Tibial artery (tissue), 4 donors: ENCODE results near the gene CHDH.

Experiments used
- DNase-seq, 2 donors: peaks; one replicate each; pipeline ENCODE4 v3.0.0-alpha.2; 2019
- H3K27ac ChIP-seq, 2 donors: fragments of 200-600 bp; sonication (generic) in 1 of 2; 1 replicate in 1 of 2; 2 replicates in 1 of 2; pipeline ENCODE4 v1.5.1; 2018 to 2019; ENCODE audit warnings: mild to moderate bottlenecking in 1 of 2
- H3K27me3 ChIP-seq, 2 donors: fragments of 200-600 bp; sonication (generic) in 1 of 2; one replicate each; pipeline versions ENCODE4 v1.5.1 to v1.6.0; 2016 to 2019
- H3K36me3 ChIP-seq, 3 donors: fragments of 200-600 bp; sonication (generic) in 2 of 3; one replicate each; pipeline ENCODE4 v1.5.1; 2016 to 2019; ENCODE audit warnings: mild to moderate bottlenecking in 2 of 3
- H3K4me1 ChIP-seq, 4 donors: fragments of 200-600 bp; sonication (generic) in 2 of 4; 1 replicate in 3 of 4; 2 replicates in 1 of 4; pipeline ENCODE4 v1.5.1; 2016 to 2019
- H3K4me3 ChIP-seq, 2 donors: fragments of 200-600 bp; sonication (generic) in 1 of 2; 1 replicate in 1 of 2; 2 replicates in 1 of 2; pipeline ENCODE4 v1.5.1; 2018 to 2019; ENCODE audit warnings: mild to moderate bottlenecking in 2 of 2
- H3K9me3 ChIP-seq, 3 donors: fragments of 200-600 bp; sonication (generic) in 1 of 3; one replicate each; pipeline ENCODE4 v1.5.1; 2016 to 2019
- intact Hi-C: fragments of 100-400 bp; cut with DNase I; formaldehyde crosslinking; loops from one replicate; pipeline ENCODE4 v1.15.0; 2023; ENCODE audit warnings: low total_unique reads
- TF ChIP-seq, protein P1 (sequence below), 2 experiments: fragments of 200-600 bp in 1 of 2; fragments of 450-650 bp in 1 of 2; IDR thresholded peaks; one replicate each; pipeline ENCODE4 v1.5.1; 2017 to 2019; ENCODE audit warnings: antibody characterized with exemption in 2 of 2, mild to moderate bottlenecking in 1 of 2, moderate library complexity in 1 of 2

CHDH gene, protein sequence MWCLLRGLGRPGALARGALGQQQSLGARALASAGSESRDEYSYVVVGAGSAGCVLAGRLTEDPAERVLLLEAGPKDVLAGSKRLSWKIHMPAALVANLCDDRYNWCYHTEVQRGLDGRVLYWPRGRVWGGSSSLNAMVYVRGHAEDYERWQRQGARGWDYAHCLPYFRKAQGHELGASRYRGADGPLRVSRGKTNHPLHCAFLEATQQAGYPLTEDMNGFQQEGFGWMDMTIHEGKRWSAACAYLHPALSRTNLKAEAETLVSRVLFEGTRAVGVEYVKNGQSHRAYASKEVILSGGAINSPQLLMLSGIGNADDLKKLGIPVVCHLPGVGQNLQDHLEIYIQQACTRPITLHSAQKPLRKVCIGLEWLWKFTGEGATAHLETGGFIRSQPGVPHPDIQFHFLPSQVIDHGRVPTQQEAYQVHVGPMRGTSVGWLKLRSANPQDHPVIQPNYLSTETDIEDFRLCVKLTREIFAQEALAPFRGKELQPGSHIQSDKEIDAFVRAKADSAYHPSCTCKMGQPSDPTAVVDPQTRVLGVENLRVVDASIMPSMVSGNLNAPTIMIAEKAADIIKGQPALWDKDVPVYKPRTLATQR

DNA sequence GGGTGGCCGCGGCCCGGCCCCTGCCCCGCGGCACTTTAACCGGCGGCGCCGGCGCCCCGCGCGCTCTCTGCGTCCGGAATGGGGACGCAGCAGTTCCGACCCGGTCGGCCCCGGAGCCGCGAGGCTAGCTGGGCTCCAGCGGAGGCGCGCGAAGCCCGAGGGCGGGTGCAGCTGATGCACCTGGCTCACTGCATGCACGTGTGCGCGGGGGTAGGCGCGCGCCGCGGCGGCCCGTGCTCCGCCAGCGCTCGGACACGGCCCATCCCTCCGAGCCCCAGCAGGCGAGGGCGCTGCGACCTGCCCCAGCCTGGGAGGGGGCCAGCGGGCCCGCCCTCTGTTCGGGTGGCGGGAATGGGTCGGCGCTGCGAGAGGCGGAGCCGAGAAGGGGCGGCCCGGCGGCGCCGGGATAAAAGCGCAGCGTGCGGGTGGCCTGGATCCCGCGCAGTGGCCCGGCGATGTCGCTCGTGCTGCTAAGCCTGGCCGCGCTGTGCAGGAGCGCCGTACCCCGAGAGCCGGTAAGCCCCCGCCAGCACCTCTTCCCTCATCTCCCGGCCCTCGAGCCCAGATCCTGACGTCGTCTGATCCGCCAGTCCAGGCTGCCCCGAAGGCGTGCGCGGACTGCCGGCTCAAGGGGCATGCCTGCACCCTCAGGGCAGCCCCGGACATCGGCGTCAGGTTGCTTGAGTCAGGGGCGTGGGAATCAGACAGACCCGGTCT, at the start of gene CHDH, which contains the start of gene IL17RB:
TSS of gene CHDH (minus strand) at position 286 of the 717 bp plus-strand sequence. CDS start 22,411 bp downstream, outside the sequence.
TSS of gene IL17RB (plus strand) at position 435 of the 717 bp plus-strand sequence. CDS start at position 456, 21 bp downstream.
- intact Hi-C loops, result no loop called here
- Histone ChIP-seq H3K36me3 (no peaks in the 10 kb centered on the region), H3K4me1 (peaks cover 0 to 37% (median 6%) of the 10 kb centered on the region in 4 donors), H3K27me3 (peaks cover 0 to 20% of the 10 kb centered on the region in 2 donors), H3K27ac (peak within 1 kb of the TSS in 1 of 2 donors; percentile 41), H3K4me3 (peak within 1 kb of the TSS; percentile 56 to 71), H3K9me3 (no peaks in the 10 kb centered on the region)
- TF ChIP-seq, protein P1, sequence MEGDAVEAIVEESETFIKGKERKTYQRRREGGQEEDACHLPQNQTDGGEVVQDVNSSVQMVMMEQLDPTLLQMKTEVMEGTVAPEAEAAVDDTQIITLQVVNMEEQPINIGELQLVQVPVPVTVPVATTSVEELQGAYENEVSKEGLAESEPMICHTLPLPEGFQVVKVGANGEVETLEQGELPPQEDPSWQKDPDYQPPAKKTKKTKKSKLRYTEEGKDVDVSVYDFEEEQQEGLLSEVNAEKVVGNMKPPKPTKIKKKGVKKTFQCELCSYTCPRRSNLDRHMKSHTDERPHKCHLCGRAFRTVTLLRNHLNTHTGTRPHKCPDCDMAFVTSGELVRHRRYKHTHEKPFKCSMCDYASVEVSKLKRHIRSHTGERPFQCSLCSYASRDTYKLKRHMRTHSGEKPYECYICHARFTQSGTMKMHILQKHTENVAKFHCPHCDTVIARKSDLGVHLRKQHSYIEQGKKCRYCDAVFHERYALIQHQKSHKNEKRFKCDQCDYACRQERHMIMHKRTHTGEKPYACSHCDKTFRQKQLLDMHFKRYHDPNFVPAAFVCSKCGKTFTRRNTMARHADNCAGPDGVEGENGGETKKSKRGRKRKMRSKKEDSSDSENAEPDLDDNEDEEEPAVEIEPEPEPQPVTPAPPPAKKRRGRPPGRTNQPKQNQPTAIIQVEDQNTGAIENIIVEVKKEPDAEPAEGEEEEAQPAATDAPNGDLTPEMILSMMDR (IDR thresholded peaks at IDR 0.05), result no peak
- DNase-seq, result no peak

DNA sequence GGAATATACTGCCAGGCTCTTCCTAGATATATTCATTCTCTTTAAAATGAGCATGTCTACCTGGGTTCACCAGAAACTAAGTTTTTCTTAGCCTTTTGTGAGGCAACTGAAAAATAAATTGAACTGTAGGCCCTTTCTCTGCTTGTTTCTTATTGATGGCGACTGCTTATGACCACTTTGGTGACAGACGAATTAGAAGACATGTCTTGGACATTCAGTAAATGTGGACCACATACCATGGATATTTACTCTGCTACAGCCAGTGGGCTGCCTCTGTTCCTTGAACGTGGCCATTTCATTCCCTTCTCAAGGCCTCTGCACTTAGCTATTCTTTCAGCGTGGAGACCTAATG, 46.0 kb upstream of the CHDH start:
- intact Hi-C loops, result loop anchor here (5.0 kb wide), 1 partner anchor 545 kb away; the partner anchor contains the start of gene DCP1A

GRCh38 chr3:53891497-53892285, 45.5 kb upstream of the CHDH start, which contains the start of gene SELENOK:
Gene SELENOK, minus strand, starts transcription at chr3:53891859.
- peak; percentile 99 for DNase-seq
- no peaks in the 10 kb centered on the region for H3K27me3 ChIP-seq
- TF ChIP-seq, protein P1 (IDR thresholded peaks at IDR 0.05), result no peak
- peaks cover 0 to 12% (median 7%) of the 10 kb centered on the region in 3 donors for H3K36me3 ChIP-seq
- peak within 1 kb of the TSS; percentile 94 to 96 for H3K27ac ChIP-seq
- intact Hi-C loops, result loop anchor here (5.0 kb wide), 1 partner anchor 544 kb away; the partner anchor contains the start of gene DCP1A
- peaks cover 0 to 30% (median 11%) of the 10 kb centered on the region in 4 donors for H3K4me1 ChIP-seq
- no peaks in the 10 kb centered on the region for H3K9me3 ChIP-seq
- peak within 1 kb of the TSS; percentile 94 to 97 for H3K4me3 ChIP-seq

More for the DNA sequence above, 46.0 kb upstream of the CHDH start:
- Histone ChIP-seq H3K4me1 (peaks cover 0 to 30% (median 11%) of the 10 kb centered on the region in 4 donors), H3K27ac (peak overlapping the region; percentile 94 to 96), H3K9me3 (no peaks in the 10 kb centered on the region), H3K36me3 (peaks cover 0 to 10% (median 1%) of the 10 kb centered on the region in 3 donors), H3K27me3 (no peaks in the 10 kb centered on the region), H3K4me3 (peak overlapping the region; percentile 94 to 97)
- TF ChIP-seq, protein P1 (IDR thresholded peaks at IDR 0.05), result no peak
- no peak for DNase-seq

GRCh38 chr3:53890726-53891475, 44.7 kb upstream of the CHDH start:
- peak overlapping the region; percentile 94 to 97 for H3K4me3 ChIP-seq
- H3K27me3 ChIP-seq, result no peaks in the 10 kb centered on the region
- no peak for DNase-seq
- intact Hi-C loops, result loop anchor here (5.0 kb wide), 1 partner anchor 544 kb away; the partner anchor contains the start of gene DCP1A
- peaks cover 0 to 30% (median 11%) of the 10 kb centered on the region in 4 donors for H3K4me1 ChIP-seq
- H3K36me3 ChIP-seq, result peaks cover 6 to 15% (median 12%) of the 10 kb centered on the region in 3 donors
- H3K27ac ChIP-seq, result peak overlapping the region; percentile 94 to 96
- no peaks in the 10 kb centered on the region for H3K9me3 ChIP-seq
- TF ChIP-seq, protein P1 (IDR thresholded peaks at IDR 0.05), result no peak
